IPS-NIHi7 (cell line): ENCODE results near the gene RAD51D.
"Not testable (repeated sequence)": the region's sequence is repeated elsewhere in the genome, so short reads cannot be mapped to it uniquely, and the experiment has no call there.

Source experiments
- DNase-seq: peaks from one replicate; pipeline ENCODE4 v3.0.0; 2012; ENCODE audit warnings: mixed read lengths; ENCODE audit errors: extremely low spot score

Gene RAD51D

DNA sequence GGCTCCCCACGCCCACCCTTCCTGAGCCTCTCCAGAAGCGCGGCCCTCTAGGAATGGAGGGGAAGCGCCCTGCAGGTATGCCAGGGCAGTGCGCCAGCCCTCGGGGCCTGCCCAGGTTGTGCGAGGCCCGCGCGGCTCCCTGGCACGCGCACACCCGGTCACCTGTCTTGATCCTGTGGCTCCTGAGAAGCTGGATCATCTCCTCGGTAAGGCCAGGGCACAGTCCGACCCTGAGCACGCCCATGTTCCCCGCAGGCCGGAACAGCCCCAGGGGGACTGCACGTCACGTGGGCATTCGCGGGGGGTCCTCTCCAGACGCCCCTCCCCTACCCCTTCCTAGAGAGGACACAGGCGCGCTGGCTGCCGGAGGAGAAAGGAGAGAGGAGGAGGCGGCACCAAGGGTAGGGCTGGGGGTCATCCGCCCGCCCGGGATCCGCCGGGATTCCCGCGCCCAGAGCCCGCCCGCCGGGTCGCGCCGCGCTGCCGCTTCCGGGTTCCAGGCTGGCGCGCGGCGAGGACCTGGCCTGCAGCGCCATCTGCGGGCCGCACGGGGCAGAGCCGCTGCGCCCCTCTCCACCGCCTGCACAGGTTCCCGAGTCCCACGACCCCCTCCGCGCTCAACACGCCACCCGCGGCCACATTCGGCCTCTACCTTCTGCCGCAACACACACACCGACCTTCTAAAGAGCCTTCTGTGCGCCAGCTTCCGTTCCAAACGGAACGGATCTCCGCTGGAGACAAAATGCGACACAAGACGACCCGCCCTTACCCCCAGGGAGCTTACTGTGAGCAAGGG, at the start of gene RAD51D:
Gene RAD51D, minus strand, starts transcription at position 491 of the 796 bp plus-strand sequence. Its CDS starts 247 bp downstream, at position 244.
- peak; percentile 93 for DNase-seq

- no peak for DNase-seq
These were observed 48.0 kb upstream of the RAD51D start for GRCh38 chr17:35167666-35168065.

- no peak for DNase-seq
These were observed 47.4 kb upstream of the RAD51D start for GRCh38 chr17:35167046-35167445.

DNA sequence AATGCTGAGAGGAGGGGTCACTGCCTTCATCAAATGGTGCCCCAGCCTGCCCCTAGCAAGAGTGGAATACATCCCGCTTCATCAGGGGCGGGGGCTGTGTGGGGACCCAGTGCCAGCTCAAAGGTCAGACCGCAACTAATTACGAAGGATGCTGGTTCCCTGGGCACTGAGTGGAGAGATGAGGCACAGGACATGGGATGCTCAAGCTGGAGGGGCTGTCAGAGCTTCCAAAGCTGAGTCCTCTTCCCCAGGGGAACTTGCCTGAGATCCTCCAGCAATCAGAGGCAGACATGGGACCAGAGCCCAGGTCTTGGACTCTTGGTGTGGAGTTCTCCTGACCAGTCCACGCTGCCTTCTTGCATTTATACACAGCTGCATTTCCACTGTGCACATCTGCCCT, 46.9 kb upstream of the RAD51D start:
- no peak for DNase-seq

DNA sequence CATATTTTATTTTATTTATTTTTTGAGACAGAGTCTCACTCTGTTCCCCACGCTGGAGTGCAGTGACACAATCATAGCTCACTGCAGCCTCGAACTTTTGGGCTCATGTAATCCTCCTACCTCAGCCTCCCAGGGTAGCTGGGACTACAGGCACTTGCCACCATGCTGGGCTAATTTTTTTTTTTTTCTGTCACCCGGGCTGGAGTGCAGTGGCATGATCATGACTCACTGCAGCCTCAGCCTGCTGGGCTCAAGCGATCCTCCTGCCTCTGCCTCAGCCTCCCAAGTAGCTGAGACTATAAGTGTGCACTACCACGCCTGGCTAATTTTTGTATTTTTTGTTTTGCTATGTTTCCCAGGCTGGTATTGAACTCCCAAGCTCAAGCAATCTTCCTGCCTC, 45.1 kb upstream of the RAD51D start:
- DNase-seq = no peak

DNA sequence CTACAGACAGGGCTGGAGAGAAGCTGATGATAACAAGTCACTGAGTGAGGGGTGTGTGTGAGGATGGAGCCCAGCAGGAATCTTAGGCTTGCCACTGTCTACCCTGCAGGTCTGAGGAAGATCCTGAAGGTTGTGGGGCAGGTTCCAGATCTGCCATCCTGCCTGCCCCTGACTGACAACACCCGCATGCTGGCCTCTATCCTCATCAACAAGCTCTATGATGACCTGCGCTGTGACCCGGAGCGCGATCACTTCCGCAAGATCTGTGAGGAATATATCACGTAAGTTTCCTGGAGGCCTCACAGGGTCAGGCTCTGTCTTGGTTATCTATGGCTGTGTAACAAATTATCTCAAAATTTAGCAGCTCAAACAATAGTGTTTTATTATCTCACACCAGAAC, 44.2 kb upstream of the RAD51D start:
- no peak for DNase-seq

GRCh38 chr17:35162755-35163154, 43.1 kb upstream of the RAD51D start:
- no peak for DNase-seq

DNA sequence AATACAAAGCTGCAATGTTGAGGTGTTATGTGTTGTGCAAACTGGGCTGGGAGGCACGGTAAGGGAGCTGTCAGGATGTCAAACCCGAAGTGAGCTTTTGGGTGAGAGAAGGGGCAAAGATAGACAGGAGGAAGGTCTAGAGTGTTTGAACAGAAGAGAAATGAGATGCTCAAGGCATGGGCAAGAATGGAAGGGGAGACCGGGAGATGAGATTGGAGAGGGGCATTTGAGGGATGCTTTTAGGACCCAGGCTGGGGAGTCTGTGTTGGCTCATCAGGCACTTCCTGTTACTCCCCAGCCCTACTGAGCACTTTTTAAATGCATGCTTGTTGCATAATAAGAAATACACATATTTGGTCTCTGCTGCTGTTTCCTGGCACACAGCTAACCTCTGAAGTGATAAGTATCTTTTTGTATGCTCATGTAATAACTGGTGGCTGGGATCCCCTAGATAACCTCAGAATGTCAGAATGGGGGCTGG, 41.7 kb upstream of the RAD51D start:
- no peak for DNase-seq

GRCh38 chr17:35160354-35161201, 40.9 kb upstream of the RAD51D start:
- DNase-seq = no peak

GRCh38 chr17:35159940-35160339, 40.3 kb upstream of the RAD51D start:
- DNase-seq = no peak

DNA sequence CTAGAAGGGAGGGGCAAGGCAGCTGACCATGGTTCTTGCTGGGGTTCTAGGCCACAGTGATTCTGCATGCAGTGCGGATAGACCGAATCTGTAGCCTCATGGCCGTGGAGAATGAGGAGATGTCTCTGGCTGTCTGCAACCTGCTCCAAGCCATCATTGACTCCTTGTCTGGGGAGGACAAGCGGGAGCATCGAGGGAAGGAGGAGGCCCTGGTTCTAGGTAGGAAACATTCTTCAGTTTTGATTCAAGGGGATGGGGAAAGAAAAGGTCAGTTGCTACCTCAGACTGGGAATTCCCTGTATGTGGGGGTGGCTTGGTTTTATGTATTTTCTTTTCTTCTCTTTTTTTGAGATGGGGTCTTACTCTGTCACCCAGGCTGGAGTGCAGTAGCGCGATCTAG, 35.6 kb upstream of the RAD51D start:
- no peak for DNase-seq

- DNase-seq = no peak
These were observed 34.8 kb upstream of the RAD51D start for GRCh38 chr17:35154196-35155165.

DNA sequence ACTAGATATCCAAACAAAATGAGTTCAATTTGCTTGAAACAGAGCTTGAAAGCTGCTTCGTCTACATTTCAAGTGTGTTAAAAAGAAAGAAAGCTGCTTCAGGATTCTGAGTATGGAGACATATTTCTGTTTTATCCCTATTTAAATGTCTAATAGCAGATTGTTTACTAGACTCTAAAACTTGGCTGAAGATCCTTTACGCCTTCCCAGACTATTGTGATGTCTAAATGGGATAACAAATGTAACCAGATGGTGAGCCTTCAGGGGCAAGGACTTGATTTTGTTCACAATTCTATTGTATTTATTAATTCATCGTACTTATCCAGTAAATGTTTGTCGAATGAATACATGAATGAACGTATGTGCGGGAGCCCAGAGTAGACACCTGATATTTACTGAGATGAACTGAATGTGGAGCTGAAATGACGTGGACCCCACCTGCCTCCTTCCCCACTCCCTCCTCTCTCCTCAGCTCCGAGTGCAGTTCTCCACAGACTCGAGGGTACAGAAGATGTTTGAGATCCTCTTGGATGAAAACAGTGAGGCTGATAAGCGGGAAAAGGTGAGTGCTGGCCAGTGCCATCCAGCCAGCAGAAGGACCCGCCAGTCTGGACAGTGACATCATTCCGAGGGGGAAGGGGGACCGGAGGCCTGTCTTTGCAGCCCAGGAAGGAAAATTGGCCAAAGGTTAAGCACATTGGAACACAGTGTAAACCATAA, 32.9 kb upstream of the RAD51D start:
- no peak for DNase-seq

DNA sequence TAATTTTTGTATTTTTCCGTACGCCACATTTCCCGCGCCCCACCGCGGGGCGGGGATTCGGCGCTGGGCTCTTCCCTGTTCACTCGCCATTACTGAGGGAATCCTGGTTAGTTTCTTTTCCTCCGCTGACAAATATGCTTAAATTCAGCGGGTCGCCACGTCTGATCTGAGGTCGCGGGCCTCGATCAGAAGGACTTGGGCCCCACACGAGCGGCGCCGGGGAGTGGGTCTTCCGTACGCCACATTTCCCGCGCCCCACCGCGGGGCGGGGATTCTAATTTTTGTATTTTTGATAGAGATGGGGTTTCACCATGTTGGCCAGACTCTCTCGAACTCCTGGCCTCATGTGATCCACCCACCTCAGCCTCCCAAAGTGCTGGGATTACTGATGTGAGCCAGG, 31.4 kb upstream of the RAD51D start:
- DNase-seq = not testable (repeated sequence)

DNA sequence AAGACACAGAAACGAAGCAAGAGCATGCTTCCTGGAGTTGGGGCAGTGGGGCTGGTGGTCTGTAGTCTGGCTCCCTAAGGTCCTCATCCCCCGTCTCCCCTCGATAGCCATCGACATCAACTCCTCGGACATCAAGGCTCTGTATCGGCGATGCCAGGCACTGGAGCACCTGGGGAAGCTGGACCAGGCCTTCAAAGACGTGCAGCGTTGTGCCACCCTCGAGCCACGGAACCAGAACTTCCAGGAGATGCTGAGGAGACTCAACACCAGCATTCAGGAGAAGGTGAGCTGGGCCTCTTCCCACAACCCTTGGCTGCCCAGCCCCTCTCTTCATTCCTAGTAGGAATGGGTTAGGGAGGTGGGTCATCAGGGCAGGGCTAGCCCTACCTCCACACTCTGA, 30.3 kb upstream of the RAD51D start:
- DNase-seq = no peak

DNA sequence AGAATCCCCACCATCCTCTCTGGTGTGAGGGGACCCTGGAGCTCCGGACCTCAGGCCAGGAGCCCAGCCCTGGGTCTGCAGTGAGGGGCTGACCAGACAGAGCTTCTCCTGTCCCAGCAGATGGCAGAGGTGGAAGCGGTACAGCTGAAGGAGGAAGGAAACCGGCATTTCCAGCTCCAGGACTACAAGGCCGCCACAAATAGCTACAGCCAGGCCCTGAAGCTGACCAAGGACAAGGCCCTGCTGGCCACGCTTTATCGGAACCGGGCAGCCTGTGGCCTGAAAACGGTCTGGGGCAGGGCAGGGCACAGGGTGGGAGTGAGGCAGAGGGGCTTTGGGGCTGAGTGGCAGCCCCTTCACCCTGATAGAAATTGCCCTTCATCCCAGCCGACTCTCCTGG, 28.5 kb upstream of the RAD51D start:
- no peak for DNase-seq

DNA sequence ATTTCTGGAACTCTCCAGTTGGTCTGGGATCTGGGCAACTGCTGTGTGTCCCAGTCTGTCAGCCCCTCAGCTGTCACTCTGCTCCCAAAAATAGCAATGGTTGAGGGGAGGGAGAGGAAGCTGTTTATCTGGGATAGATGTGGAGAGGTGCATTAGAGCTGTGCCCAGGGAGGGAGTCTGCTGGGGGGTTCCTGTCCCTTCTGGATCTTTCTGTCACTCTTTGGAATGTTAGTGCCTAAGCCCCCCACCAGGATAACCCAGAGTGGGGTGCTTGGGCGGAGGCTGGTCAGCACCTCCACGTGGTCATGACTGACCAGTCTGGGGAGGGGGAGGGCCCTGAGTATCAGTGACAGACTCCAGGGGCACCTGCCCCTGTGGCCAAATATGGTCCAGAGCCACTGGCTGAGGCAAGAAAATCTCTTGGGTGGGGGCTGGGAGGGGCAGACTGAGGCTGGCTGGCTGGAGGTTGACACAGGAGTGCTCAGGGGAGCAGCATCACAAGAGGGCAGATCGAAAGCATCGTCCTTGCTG, 27.8 kb upstream of the RAD51D start, which contains the start of gene UNC45B:
Gene UNC45B, plus strand, starts transcription at position 443 of the 531 bp plus-strand sequence. CDS start 447 bp downstream, outside the sequence.
- no peak for DNase-seq

DNA sequence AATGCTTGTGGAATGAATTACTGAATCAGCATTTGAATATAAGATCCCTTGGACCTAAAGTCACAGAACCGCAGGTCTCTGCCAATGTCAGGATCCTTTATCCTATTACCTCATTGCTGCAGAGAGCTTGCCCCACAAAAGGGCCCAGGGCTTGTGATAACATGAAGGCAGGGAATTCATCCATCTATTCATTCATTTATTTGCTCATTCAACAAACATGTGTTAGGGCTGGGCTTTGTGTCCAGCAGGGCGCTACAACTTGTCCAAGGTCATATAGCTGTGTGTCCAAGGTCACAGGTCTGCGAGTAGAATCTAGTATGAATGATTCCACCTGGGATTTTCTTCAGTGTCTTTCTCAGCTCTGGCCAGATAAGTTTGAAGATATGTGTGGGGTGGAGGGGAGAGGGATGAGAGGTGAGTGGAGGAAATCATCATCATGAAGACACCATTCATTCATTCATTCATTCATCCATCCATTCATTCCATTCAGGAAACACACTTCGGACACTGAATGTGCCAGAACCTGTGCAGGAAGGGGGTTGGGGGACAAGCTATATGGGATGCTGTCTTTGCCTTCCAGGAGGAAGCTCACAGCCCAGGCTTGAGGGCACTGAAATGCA, 26.7 kb upstream of the RAD51D start:
- no peak for DNase-seq

GRCh38 chr17:35144840-35145239, 25.2 kb upstream of the RAD51D start:
- DNase-seq = no peak

DNA sequence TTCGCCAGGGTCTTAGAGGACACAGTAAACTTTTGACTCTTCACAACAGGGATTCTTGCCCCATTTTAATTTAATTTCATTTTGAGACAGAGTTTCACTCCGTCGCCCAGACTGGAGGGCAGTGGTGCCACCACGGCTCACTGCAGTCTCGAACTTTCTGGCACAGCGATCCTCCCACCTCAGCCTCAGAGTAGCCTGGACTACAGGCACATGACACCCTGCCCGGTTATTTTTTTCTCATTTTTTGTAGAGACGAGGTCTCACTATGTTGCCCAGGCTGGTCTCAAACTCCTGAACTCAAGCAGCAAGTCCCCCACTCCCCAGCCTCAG, 22.8 kb upstream of the RAD51D start:
- DNase-seq = no peak
